Measurements from ENCODE around the gene ELAC2. TPM values are rescaled to one million over a fixed set of nuclear protein-coding genes. Genes with fewer than 3 reads are reported as not detected.
A peak's percentile ranks its signal among the peaks of the same experiment; 100 is the strongest.

Gene ELAC2, protein sequence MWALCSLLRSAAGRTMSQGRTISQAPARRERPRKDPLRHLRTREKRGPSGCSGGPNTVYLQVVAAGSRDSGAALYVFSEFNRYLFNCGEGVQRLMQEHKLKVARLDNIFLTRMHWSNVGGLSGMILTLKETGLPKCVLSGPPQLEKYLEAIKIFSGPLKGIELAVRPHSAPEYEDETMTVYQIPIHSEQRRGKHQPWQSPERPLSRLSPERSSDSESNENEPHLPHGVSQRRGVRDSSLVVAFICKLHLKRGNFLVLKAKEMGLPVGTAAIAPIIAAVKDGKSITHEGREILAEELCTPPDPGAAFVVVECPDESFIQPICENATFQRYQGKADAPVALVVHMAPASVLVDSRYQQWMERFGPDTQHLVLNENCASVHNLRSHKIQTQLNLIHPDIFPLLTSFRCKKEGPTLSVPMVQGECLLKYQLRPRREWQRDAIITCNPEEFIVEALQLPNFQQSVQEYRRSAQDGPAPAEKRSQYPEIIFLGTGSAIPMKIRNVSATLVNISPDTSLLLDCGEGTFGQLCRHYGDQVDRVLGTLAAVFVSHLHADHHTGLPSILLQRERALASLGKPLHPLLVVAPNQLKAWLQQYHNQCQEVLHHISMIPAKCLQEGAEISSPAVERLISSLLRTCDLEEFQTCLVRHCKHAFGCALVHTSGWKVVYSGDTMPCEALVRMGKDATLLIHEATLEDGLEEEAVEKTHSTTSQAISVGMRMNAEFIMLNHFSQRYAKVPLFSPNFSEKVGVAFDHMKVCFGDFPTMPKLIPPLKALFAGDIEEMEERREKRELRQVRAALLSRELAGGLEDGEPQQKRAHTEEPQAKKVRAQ
- 100 to 1,000 TPM in 1 of 9 donors, 10 to 100 TPM in 8; 48.6 to 114 (median 68.3) TPM for total RNA-seq
- polyA plus RNA-seq: 10 to 100 TPM; 28.2 to 66.3 TPM
- long read RNA-seq, donor 1, transcript ELAC2-201 (24 exons, 3,148 nt): major isoform, 98 of 148 reads
- long read RNA-seq, donor 1, partial matches to known transcripts: 19 of 148 reads
- long read RNA-seq, donor 1, other reads (novel, unspliced or antisense): 31 of 148 reads
- long read RNA-seq, donor 2, transcript ELAC2-203 (23 exons, 2,671 nt): minor isoform, 6 of 571 reads
- long read RNA-seq, donor 2, transcript ELAC2-201 (24 exons, 3,148 nt): major isoform, 414 of 571 reads
- long read RNA-seq, donor 2, partial matches to known transcripts: 53 of 571 reads
- long read RNA-seq, donor 2, other reads (novel, unspliced or antisense): 98 of 571 reads
- long read RNA-seq, donor 3, transcript ELAC2-201 (24 exons, 3,148 nt): major isoform, 155 of 231 reads
- long read RNA-seq, donor 3, partial matches to known transcripts: 32 of 231 reads
- long read RNA-seq, donor 3, other reads (novel, unspliced or antisense): 40 of 231 reads

- Histone ChIP-seq H3K9me3 (no peaks in the 10 kb centered on the region), H3K4me1 (peaks cover 0 to 22% (median 11%) of the 10 kb centered on the region in 12 donors), H3K4me3 (peak within 1 kb of the TSS; percentile 54 to 97 (median 86)), H3K36me3 (peaks cover 0 to 39% (median 35%) of the 10 kb centered on the region in 9 donors), H3K27ac (peak within 1 kb of the TSS; percentile 56 to 95 (median 84)), H3K27me3 (no peaks in the 10 kb centered on the region)
- WGBS, 4 donors: 0 to 1% (median 0%) methylated on average over 32 to 79 of the region's 79 CpGs
- ATAC-seq (peak; percentile 99 to 100 (median 99)), DNase-seq (peak; percentile 97 to 98 (median 98))
- intact Hi-C loops (cut with DNase I): loop anchor here in 1 of 10 donors (5.0 kb wide), 1 partner anchor 351 kb away; the partner anchor contains the start of gene MYOCD
- TF ChIP-seq, protein P1, sequence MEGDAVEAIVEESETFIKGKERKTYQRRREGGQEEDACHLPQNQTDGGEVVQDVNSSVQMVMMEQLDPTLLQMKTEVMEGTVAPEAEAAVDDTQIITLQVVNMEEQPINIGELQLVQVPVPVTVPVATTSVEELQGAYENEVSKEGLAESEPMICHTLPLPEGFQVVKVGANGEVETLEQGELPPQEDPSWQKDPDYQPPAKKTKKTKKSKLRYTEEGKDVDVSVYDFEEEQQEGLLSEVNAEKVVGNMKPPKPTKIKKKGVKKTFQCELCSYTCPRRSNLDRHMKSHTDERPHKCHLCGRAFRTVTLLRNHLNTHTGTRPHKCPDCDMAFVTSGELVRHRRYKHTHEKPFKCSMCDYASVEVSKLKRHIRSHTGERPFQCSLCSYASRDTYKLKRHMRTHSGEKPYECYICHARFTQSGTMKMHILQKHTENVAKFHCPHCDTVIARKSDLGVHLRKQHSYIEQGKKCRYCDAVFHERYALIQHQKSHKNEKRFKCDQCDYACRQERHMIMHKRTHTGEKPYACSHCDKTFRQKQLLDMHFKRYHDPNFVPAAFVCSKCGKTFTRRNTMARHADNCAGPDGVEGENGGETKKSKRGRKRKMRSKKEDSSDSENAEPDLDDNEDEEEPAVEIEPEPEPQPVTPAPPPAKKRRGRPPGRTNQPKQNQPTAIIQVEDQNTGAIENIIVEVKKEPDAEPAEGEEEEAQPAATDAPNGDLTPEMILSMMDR (IDR thresholded peaks at IDR 0.05): peak in 2 of 12 donors; percentile 8 to 13
- peak in 1 of 2 donors; percentile 56 for TF ChIP-seq POLR2A (IDR thresholded peaks at IDR 0.05)
These were observed at the start of gene ELAC2 for GRCh38 chr17:13017655-13018459. TSS of gene ELAC2 (minus strand) at chr17:13018027. CDS start at chr17:13017947, 80 bp downstream.

- H3K27me3 ChIP-seq: no peaks in the 10 kb centered on the region
- DNase-seq (no peak), ATAC-seq (no peak)
- TF ChIP-seq, protein P1 (IDR thresholded peaks at IDR 0.05): no peak
- TF ChIP-seq POLR2A (IDR thresholded peaks at IDR 0.05): no peak
- H3K36me3 ChIP-seq: no peaks in the 10 kb centered on the region
- H3K9me3 ChIP-seq: peaks cover 0 to 12% (median 0%) of the 10 kb centered on the region in 12 donors
- no peaks in the 10 kb centered on the region for H3K4me1 ChIP-seq
- 72 to 90% (median 80%) methylated on average over 1 of the region's 1 CpG for WGBS, 4 donors
- intact Hi-C loops (cut with DNase I): loop anchor here in 1 of 10 donors (10.0 kb wide), 1 partner anchor 60 kb away; no protein-coding TSS in a partner anchor
- H3K27ac ChIP-seq: no peak overlapping the region
- H3K4me3 ChIP-seq: no peak overlapping the region
These were observed 47.2 kb upstream of the ELAC2 start for GRCh38 chr17:13065032-13065431.

DNA sequence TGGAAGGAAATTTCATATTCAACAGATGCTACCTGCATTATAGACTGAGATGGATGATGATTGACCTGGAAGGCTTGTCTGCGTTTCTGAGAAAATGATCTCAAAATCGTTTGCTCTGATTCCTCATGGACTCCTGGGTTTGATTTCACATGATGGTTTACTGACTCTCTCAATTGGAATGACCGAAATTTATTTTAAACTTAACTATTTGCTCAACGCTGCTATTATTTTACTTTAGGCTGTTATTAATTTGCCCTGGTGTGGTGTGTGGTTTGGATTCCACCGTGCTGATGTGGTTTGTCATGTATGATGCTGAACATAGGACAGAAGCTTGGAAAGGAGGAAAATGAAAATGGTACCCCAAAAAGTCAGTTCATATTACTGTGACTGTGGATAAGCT, 37.3 kb upstream of the ELAC2 start:
- WGBS, 4 donors: 75 to 78% (median 77%) methylated on average over 5 of the region's 5 CpGs
- Histone ChIP-seq H3K4me1 (no peaks in the 10 kb centered on the region), H3K36me3 (no peaks in the 10 kb centered on the region), H3K27me3 (no peaks in the 10 kb centered on the region), H3K9me3 (no peaks in the 10 kb centered on the region), H3K4me3 (no peak overlapping the region), H3K27ac (no peak overlapping the region)
- DNase-seq (no peak), ATAC-seq (no peak)
- TF ChIP-seq POLR2A (IDR thresholded peaks at IDR 0.05): no peak
- TF ChIP-seq, protein P1 (IDR thresholded peaks at IDR 0.05): no peak
- intact Hi-C loops (cut with DNase I): no loop called here
